ENCODE results near the gene CYFIP1.
"Not testable (repeated sequence)": the region's sequence is repeated elsewhere in the genome, so short reads cannot be mapped to it uniquely, and the experiment has no call there.

Gene CYFIP1

GRCh38 chr15:22980189-22981050, at the start of gene CYFIP1:
Gene CYFIP1 (minus strand): TSS chr15:22980368. CDS start chr15:22947285, 33,083 bp downstream.
- no peak for DNase-seq (ENCODE audit: low read depth)

- DNase-seq (ENCODE audit: low read depth): no peak
Observed at GRCh38 chr15:23026218-23026617, 46.0 kb upstream of the CYFIP1 start.

GRCh38 chr15:23022156-23022555, 42.0 kb upstream of the CYFIP1 start:
- DNase-seq (ENCODE audit: low read depth): no peak

DNA sequence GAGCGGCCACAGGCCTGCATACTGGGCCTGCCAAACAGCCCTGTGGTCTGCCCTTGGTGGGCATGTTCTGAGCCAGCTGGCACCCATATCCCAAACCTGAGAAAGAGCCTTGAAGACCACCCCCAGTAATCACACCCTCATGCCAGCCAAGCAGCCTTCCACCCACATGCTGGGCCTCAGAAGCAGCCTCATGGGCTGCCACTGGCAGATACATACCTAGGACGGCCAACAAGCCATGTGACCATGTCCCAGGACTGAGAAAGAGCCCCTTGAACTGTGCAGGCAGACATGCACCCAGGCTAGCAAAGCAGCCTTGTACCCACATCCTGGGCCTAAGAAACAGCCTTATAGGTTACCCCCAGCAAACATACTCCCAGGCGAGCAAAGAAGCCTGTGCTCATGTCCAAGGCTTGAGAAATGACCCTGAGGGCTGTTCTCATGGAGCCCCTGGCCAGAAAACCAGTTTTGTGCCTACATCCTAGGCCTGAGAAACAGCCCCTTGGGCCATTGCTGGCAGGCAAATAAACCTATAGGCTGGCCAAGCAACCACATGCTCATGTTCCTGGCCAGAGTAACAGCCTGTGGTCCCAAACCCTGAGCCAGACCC, 34.3 kb upstream of the CYFIP1 start:
- DNase-seq (ENCODE audit: low read depth): no peak

DNA sequence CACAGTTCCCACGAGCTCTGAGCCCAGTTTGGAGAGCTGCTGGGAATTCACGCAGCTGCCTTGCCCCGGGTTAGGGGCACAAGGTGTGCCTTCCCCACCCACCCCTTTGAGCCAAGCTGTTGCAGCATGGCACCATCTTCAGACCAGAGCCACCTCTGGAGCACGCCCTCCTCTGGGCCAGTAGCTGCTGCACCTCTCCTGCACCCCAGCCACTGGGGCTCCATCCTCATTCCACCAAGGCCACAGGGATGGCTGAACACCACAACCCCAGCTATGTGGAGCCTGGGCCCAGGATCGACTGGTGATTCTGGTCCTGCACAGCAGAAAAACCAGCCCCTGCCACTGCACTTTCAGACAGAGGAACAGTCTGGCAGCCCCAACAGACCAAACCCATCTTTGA, 33.5 kb upstream of the CYFIP1 start:
- no peak for DNase-seq (ENCODE audit: low read depth)

DNA sequence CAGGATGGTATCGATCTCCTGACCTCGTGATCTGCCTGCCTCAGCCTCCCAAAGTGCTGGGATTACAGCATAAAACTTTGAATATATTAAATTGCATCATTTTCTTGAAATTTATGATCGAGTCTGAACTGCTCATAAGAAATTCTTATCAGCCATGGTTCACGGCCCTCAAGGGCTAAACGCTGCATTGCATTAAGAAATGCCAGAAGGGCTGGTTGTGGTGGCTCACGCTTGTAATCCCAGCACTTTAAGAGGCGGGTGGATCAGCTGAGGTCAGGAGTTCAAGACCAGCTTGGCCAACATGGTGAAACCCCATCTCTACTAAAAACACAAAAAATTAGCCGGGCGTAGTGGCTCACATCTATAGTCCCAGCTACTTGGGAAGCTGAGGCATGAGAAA, 32.4 kb upstream of the CYFIP1 start:
- DNase-seq (ENCODE audit: low read depth): not testable (repeated sequence)

DNA sequence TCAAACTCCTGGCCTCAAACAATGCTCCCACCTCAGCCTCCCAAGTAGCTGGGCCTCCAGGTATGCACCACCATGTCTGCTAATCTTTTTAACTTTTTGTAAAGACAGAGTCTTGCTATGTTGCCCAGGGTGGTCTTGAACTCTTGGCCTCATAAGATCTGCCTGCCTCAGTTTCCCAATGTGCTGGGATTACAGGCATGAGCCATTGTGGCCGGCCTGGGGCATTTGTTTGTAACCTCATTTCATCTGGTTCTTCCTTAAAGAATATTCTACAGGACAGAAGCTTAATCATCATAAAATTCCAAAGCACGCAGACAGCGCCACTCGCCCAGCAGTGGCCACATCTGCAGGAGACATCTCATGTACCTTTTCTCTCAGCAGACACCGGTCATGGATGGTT, 23.6 kb upstream of the CYFIP1 start:
- DNase-seq (ENCODE audit: low read depth): no peak

GRCh38 chr15:23002920-23003319, 22.8 kb upstream of the CYFIP1 start:
- no peak for DNase-seq (ENCODE audit: low read depth)

DNA sequence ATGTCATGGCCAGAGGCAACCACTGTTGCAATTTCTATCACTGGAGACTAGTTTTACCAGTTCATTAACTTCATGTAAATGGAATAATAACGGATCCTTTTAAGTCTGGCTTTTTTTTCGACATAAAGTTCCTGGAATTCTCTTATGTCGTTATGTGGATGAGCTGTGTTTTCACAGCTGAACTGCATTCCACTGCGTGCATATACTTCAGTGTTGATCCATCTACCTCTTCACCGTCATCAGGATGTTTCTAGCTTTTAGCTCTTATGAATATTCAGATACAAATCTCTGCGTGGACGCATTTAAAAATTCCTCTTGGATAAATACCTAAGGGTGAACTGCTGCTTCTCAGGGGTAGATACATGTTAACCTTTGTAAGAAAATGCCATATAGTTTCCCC, 15.6 kb upstream of the CYFIP1 start:
- no peak for DNase-seq (ENCODE audit: low read depth)

- DNase-seq (ENCODE audit: low read depth): no peak
Observed at GRCh38 chr15:22992024-22992326, 11.8 kb upstream of the CYFIP1 start.

GRCh38 chr15:22989576-22990477, 9.7 kb upstream of the CYFIP1 start:
- DNase-seq (ENCODE audit: low read depth): no peak

DNA sequence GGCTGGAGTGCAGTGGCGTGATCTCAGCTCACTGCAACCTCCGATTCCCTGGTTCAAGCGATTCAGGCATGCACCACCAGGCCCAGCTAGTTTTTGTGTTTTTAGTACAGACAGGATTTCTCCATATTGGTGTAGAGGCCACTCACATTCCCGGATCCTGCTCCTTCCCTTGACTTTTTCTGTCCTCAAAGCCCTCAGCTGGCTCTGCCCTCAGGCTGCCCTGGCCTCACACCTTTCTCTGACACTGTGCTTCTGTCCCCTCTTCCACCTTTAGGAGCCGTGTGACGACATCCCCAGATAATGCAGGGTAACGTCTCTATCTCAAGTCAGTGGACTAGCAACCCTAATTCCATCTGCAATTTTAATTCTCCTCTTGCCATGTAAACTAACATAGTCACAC, 8.6 kb upstream of the CYFIP1 start:
- no peak for DNase-seq (ENCODE audit: low read depth)

- DNase-seq (ENCODE audit: low read depth): not testable (repeated sequence)
Observed at GRCh38 chr15:22981931-22982330, 1.8 kb upstream of the CYFIP1 start.

DNA sequence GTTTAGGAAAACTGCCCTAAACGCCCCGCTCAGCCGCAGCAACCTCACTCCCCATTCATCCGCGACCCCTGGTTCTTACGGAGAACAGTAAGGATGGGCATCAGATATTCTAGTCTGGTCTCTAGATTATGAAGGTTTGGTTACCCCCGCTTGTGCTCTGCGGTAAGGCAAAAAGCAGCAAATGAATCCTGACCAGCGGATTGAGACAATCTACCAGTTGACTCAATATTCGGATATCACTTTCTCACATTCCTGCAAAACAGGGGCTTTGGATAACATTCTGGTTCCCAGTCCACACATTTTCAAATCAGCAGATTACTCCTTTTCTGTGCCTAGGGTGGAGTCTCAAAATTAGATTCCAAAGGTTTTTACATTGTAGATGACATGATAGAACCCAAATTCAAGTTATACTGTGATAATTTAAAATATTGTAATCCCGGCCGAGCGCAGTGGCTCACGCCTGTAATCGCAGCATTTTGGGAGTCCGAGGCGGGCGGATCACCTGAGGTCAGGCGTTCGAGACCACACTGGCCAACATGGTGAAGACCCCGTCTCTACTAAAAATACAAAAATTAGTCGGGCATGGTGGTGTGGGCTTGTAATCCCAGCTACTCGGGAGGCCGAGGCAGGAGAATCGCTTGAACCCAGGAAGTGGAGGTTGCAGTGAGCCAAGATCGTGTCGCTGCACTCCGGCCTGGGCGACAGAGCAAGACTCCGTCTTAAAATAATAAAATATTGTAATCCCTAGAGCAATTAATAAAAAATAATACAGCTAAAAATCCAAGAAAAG, 1.1 kb upstream of the CYFIP1 start:
- no peak for DNase-seq (ENCODE audit: low read depth)

DNA sequence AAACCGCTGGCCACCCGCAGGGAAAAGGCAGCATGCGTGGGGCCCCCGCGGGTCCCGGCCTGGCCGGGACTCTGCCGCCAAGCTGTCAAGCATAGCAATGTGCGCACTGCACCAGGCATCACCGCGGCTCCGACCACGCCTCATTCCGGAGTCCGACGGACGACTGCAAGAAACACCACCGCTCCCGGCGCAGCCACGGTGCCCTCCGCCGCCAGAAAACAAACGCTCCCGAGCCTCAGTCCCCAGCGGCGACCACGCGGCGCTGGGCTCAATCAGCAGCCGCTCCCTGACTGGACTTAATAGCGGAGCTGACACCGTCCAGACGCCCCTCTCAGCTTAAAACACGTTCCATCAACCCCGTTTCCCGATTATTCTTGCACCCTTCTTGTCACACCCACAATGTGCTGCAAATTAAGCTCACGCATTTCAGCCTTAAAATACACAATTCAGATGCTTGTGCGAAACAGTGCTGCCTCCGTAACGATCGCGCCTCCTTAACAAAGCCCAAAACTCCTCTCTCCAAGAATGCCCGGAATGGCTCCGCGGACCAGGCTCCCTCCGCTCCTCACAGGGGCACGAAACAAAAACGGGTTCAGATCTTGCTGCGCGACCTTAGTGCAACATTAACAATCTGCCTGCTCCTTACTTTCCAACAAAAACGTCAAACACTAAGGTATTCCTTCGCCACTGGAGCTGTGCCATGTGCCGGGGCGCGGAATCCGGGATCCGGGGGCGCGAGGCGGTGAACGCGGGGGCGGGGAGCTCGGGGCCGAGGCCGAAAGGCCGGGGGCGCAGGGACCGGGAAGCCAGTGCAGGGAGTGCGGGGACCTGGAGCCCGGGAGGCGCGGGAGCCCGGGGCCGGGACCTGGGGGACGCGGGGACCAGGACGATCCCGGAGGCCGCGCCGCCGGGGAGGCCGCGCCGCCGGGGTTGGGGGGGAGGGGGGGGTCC, 655 bp downstream of the CYFIP1 start:
- peak; percentile 9 for DNase-seq (ENCODE audit: low read depth)

- no peak for DNase-seq (ENCODE audit: low read depth)
Observed at GRCh38 chr15:22978691-22979237, 1.4 kb downstream of the CYFIP1 start.

DNA sequence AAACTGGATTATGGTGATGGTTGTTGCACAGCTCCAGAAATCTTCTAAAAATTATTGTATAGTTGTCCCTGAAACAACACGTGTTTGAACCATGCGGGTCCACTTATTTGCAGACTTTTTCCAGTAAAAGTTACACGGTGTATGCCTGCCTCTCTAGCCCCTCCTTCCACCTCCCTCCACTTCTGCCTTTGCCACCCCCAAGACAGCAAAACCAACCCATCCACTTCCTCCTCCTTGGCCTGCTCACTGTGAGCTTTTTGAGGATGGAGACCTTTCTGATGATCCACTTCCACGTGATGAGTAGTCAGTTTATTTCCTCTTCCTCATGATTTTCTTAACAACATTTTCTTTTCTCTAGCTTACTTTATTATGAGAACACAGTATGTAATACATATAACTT, 5.4 kb downstream of the CYFIP1 start:
- no peak for DNase-seq (ENCODE audit: low read depth)

GRCh38 chr15:22973987-22974386, 6.2 kb downstream of the CYFIP1 start:
- no peak for DNase-seq (ENCODE audit: low read depth)

DNA sequence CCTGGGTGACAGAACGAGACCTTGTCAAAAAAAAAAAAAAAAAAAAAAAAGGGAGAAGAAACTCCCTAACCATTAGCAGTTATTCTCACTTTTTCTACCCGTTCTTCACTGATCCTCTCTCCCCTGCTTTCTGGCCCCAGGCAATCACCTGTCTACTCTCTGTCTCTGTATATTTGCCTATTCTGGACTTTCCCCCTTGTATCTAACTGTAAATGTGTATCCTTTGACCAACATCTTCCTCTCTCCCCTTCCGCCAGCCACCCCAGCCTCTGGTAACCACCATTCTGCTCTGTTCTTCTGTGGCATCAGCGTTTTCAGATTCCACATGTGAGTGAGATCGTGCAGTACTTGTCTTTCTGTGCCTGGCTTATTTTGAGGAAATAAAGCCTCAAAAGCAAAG, 6.9 kb downstream of the CYFIP1 start:
- no peak for DNase-seq (ENCODE audit: low read depth)

GRCh38 chr15:22969489-22969888, 10.7 kb downstream of the CYFIP1 start:
- no peak for DNase-seq (ENCODE audit: low read depth)

GRCh38 chr15:22968366-22968765, 11.8 kb downstream of the CYFIP1 start:
- DNase-seq (ENCODE audit: low read depth): no peak

Data from activated T-helper 1 cell treated with Interleukin-2 at 50 U/mL for 16 hours (primary cell).